SK-N-SH (cell line): ENCODE results near the gene STARD5.

ENCODE experiments used
- GABPA ChIP-seq: IDR thresholded peaks from 2 replicates; pipeline ENCODE4 v1.4.0; 2012; ENCODE audit warnings: low read depth, mild to moderate bottlenecking
- MAX ChIP-seq: IDR thresholded peaks from 2 replicates; pipeline ENCODE4 v1.4.0; 2012; ENCODE audit warnings: low read depth
- MXI1 ChIP-seq: IDR thresholded peaks from 2 replicates; pipeline ENCODE4 v1.6.1; 2012; ENCODE audit warnings: mild to moderate bottlenecking, low read depth, low read length, improper control_type of control experiment
- POLR2AphosphoS5 ChIP-seq: IDR thresholded peaks from 2 replicates; pipeline ENCODE4 v1.6.1; 2012; ENCODE audit warnings: low read depth, low read length
- SMC3 ChIP-seq: IDR thresholded peaks from 2 replicates; pipeline ENCODE4 v1.6.1; 2012; ENCODE audit warnings: low read depth, low read length, improper control_type of control experiment
- TAF1 ChIP-seq: IDR thresholded peaks from 2 replicates; pipeline ENCODE4 v1.6.1; 2012; ENCODE audit warnings: low read depth, mild to moderate bottlenecking, low read length, moderate library complexity, borderline replicate concordance
- TCF12 ChIP-seq: IDR thresholded peaks from 2 replicates; pipeline ENCODE4 v1.4.0; 2012
- YY1 ChIP-seq: IDR thresholded peaks from 2 replicates; pipeline ENCODE4 v1.4.0; 2012; ENCODE audit warnings: low read depth, mild to moderate bottlenecking
- TF ChIP-seq, protein P1 (sequence below): fragments of 200-600 bp; sonication (generic); IDR thresholded peaks from 2 replicates; pipeline ENCODE4 v1.6.1; 2017; ENCODE audit warnings: antibody characterized with exemption, mild to moderate bottlenecking, moderate library complexity

DNA sequence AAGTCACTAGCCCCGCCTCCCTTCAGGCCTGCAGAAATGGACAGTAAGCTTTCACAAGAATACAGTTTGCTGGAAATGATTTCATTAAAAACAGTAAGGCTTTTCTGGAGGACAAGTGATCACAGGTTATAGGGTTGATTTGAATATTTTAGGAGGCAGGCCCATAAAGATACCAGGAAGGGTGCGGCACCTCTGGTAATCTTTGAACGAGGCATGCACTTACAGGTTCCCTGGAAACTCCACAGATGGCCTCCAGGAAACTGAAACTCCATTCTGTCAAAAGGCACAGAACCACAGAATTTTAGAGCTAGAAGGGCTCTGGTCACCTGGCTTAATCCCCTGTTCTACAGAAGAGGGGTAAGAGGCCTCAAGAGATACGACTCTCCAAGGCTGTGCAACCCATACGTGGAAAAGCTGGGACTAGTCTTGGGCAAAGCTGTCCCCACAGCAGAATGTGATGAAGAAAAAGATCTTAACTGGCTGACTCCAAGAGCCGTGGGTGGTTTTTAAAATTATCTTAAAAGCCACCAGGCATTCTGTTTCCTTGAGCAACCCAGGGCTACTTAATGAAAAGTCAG, 1.2 kb downstream of the STARD5 start:
- TF ChIP-seq YY1: no peak
- no peak for TF ChIP-seq TAF1
- no peak for TF ChIP-seq POLR2AphosphoS5
- TF ChIP-seq, protein P1, sequence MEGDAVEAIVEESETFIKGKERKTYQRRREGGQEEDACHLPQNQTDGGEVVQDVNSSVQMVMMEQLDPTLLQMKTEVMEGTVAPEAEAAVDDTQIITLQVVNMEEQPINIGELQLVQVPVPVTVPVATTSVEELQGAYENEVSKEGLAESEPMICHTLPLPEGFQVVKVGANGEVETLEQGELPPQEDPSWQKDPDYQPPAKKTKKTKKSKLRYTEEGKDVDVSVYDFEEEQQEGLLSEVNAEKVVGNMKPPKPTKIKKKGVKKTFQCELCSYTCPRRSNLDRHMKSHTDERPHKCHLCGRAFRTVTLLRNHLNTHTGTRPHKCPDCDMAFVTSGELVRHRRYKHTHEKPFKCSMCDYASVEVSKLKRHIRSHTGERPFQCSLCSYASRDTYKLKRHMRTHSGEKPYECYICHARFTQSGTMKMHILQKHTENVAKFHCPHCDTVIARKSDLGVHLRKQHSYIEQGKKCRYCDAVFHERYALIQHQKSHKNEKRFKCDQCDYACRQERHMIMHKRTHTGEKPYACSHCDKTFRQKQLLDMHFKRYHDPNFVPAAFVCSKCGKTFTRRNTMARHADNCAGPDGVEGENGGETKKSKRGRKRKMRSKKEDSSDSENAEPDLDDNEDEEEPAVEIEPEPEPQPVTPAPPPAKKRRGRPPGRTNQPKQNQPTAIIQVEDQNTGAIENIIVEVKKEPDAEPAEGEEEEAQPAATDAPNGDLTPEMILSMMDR: no peak
- no peak for TF ChIP-seq TCF12
- no peak for TF ChIP-seq MAX
- no peak for TF ChIP-seq GABPA
- TF ChIP-seq SMC3: no peak
- TF ChIP-seq MXI1: no peak
